Adrenal gland (tissue), 12 donors: ENCODE measurements around the gene CFAP97. TPM values are rescaled to one million over a fixed set of nuclear protein-coding genes. Genes with fewer than 3 reads are reported as not detected.

Source experiments
- DNase-seq, 7 donors: peaks; one replicate each; pipeline ENCODE4 v3.0.0-alpha.2; 2019 to 2020
- H3K27ac ChIP-seq, 5 donors: fragments of 200-600 bp; sonication (generic) in 4 of 5; 1 replicate in 3 of 5; 2 replicates in 2 of 5; pipeline versions ENCODE4 v1.5.1 to v1.8.0; 2016 to 2020; ENCODE audit warnings: mild to moderate bottlenecking in 1 of 5
- H3K27me3 ChIP-seq: fragments of 200-600 bp; 2 replicates; pipeline ENCODE4 v1.8.0; 2021
- H3K36me3 ChIP-seq, 2 donors: fragments of 200-600 bp; replicated peaks in 1 of 2; 1 replicate in 1 of 2; 2 replicates in 1 of 2; pipeline versions ENCODE4 v1.5.1 to v1.8.0; 2018 to 2022
- H3K4me1 ChIP-seq, 2 donors: fragments of 200-600 bp; replicated peaks in 1 of 2; 1 replicate in 1 of 2; 2 replicates in 1 of 2; pipeline versions ENCODE4 v1.5.1 to v1.8.0; 2018 to 2021
- H3K4me3 ChIP-seq, 4 donors: fragments of 200-600 bp; sonication (generic) in 3 of 4; one replicate each; pipeline ENCODE4 v1.5.1; 2016 to 2018
- H3K9me3 ChIP-seq, 3 donors: fragments of 200-600 bp; sonication (generic) in 1 of 3; replicated peaks in 1 of 3; 1 replicate in 2 of 3; 2 replicates in 1 of 3; pipeline versions ENCODE4 v1.5.1 to v1.8.0; 2016 to 2021
- POLR2A ChIP-seq, 2 donors: fragments of 450-650 bp; IDR thresholded peaks; one replicate each; pipeline ENCODE4 v1.6.1; 2017; ENCODE audit warnings: antibody characterized with exemption in 2 of 2, mild to moderate bottlenecking in 2 of 2, moderate library complexity in 1 of 2
- WGBS, 4 donors: extraction: QIAGEN DNeasy Blood & Tissue Kit in 2 of 4; methylation state at CpG; one replicate each; pipeline versions ENCODE4 v1.1.5 to v1.1.7; 2013 to 2017; 5-methylcytosine and 5-hydroxymethylcytosine counted together
- intact Hi-C, 2 donors: fragments of 100-400 bp; cut with DNase I; formaldehyde crosslinking; loops; one replicate each; pipeline versions ENCODE4 v1.14.1 to v1.15.0; 2022 to 2023
- polyA plus RNA-seq, 3 donors: library from polyadenylated mRNA; stranded (reverse); fragments of 200-250 nt in 2 of 3; fragments of 350-450 nt in 1 of 3; fragmentation: Illumina TruSeq in 1 of 3; extraction: RNeasy Lipid Tissue Mini Kit (QIAGEN cat#74804) in 1 of 3; gene quantifications; one replicate each; pipeline ENCODE4 v1.2.3, GENCODE V29; 2013 to 2014
- total RNA-seq, 9 donors: library from RNA; depleted of rRNA in 4 of 9; stranded (reverse); fragments of >200 nt in 4 of 9; fragments of 120-200 nt in 1 of 9; fragmentation: NEBNext Ultra II Directional in 1 of 9; extraction: Animal tissue kit (Norgen Biotek cat#: 25700) in 1 of 9; gene quantifications; one replicate each; pipeline versions ENCODE4 v1.1.0 to v1.2.4, GENCODE V29; 2013 to 2023
- TF ChIP-seq, protein P1 (sequence below), 6 experiments: fragments of 450-650 bp in 4 of 6; fragments of 200-600 bp in 2 of 6; sonication (generic) in 1 of 6; IDR thresholded peaks; 1 replicate in 5 of 6; 2 replicates in 1 of 6; pipeline versions ENCODE4 v1.5.1 to v1.8.0; 2016 to 2021; ENCODE audit warnings: antibody characterized with exemption in 6 of 6, mild to moderate bottlenecking in 2 of 6, moderate library complexity in 1 of 6
- donor health status: healthy with polysubstance abuse.
- donor health status: Bipolar disorder and iron deficiency.
- donor health status: DM: yes; HTN: yes; CAD: no.
- donor health status: DM: no; HTN: no; CAD: no.
- donor health status: DM: no; HTN: no; CAD: no.
- donor health status: DM: yes; HTN: yes; CAD: no.

The CFAP97 gene
- total and polyA plus RNA-seq, 12 donors: 3.9 to 33.3 (median 25.4) TPM

DNA sequence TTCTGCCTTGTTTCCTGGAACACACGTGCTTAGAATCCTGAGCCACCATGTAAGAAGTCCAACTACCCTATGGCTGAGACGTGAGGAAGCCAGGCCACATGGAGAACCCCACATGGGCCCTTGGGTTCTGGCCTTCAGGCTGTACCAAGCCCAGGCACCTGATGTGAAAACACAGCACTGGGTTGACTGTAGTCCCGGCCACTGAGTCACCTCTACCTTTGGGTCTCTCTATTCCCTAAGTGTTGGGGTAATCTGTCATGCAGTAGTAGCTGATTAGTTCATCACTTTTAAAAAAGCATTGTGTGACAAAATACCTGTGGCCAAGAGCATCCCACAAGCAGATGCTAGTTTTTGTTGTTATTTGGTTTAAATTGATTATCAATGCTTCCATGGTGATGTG, 24.3 kb downstream of the CFAP97 start:
- WGBS, 4 donors: 88 to 93% (median 92%) methylated on average over 3 of the region's 3 CpGs
- TF ChIP-seq POLR2A (IDR thresholded peaks at IDR 0.05): no peak
- no peaks in the 10 kb centered on the region for H3K9me3 ChIP-seq
- H3K4me1 ChIP-seq: peaks cover 0 to 6% of the 10 kb centered on the region in 2 donors
- no peak overlapping the region for H3K4me3 ChIP-seq
- no peaks in the 10 kb centered on the region for H3K27me3 ChIP-seq
- DNase-seq: no peak
- H3K27ac ChIP-seq: no peak overlapping the region
- intact Hi-C loops: no loop called here
- peaks cover 0 to 9% of the 10 kb centered on the region in 2 donors for H3K36me3 ChIP-seq

DNA sequence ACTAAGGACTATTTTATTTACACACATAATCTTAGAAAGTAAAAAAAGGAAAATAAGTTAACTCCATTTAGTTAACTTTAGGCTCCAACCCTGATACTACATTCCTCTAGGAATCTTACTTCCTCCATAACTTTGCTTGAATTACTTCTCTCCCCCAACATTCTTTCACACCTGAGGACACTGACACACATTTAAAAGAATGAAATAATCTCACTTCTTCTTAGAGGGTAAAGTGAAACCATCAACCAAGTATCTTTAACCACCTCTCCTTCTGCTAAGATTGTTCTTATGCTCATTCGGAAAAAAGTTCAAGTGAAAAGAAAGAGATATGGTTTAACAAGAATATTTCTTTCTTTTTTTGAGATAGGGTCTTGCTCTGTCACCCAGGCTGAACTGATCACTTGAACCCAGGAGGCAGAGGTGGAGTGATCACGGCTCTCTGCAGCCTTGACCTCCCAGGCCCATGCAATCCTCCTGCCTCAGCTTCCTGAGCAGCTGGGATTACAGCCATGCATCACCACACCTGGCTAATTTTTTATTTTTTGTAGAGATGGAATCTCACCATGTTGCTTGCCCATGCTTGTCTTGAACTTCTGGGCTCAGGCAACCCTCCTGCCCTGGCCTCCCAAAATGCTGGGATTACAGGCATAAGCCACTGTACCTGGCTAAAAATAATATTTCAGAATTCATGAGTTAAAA, 32.3 kb downstream of the CFAP97 start:
- intact Hi-C loops: no loop called here
- Histone ChIP-seq H3K27ac (no peak overlapping the region), H3K9me3 (no peaks in the 10 kb centered on the region), H3K4me3 (no peak overlapping the region), H3K27me3 (no peaks in the 10 kb centered on the region), H3K36me3 (peaks cover 0 to 9% of the 10 kb centered on the region in 2 donors), H3K4me1 (peaks cover 0 to 6% of the 10 kb centered on the region in 2 donors)
- DNase-seq: no peak
- TF ChIP-seq POLR2A (IDR thresholded peaks at IDR 0.05): no peak
- TF ChIP-seq, protein P1, sequence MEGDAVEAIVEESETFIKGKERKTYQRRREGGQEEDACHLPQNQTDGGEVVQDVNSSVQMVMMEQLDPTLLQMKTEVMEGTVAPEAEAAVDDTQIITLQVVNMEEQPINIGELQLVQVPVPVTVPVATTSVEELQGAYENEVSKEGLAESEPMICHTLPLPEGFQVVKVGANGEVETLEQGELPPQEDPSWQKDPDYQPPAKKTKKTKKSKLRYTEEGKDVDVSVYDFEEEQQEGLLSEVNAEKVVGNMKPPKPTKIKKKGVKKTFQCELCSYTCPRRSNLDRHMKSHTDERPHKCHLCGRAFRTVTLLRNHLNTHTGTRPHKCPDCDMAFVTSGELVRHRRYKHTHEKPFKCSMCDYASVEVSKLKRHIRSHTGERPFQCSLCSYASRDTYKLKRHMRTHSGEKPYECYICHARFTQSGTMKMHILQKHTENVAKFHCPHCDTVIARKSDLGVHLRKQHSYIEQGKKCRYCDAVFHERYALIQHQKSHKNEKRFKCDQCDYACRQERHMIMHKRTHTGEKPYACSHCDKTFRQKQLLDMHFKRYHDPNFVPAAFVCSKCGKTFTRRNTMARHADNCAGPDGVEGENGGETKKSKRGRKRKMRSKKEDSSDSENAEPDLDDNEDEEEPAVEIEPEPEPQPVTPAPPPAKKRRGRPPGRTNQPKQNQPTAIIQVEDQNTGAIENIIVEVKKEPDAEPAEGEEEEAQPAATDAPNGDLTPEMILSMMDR (IDR thresholded peaks at IDR 0.05): no peak
- WGBS, 4 donors: 75 to 94% (median 82%) methylated on average over 2 of the region's 2 CpGs

DNA sequence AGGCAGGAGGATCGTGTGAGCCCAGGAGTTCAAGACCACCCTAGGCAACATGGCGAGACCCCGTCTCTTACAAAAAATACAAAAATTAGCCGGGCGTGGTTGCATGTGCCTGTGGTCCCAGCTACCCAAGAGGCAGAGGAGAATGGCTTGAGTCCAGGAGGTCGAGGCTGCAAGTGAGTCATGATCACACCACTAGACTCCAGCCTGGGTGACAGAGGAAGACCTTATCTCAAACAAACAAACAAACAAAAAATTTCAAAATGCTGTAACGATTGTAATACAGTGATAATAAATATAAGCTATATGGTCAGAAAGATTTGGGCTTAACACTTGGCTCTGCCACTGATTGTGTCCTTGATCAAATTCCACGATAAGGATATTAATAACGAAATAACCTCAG, 36.6 kb downstream of the CFAP97 start:
- TF ChIP-seq, protein P1 (IDR thresholded peaks at IDR 0.05): no peak
- no peak for TF ChIP-seq POLR2A (IDR thresholded peaks at IDR 0.05)
- no peak overlapping the region for H3K4me3 ChIP-seq
- peak in 6 of 7 donors; percentile 30 to 74 (median 58) for DNase-seq
- peaks cover 0 to 10% of the 10 kb centered on the region in 2 donors for H3K4me1 ChIP-seq
- no peaks in the 10 kb centered on the region for H3K27me3 ChIP-seq
- no peaks in the 10 kb centered on the region for H3K9me3 ChIP-seq
- intact Hi-C loops: no loop called here
- WGBS, 4 donors: 64 to 72% (median 67%) methylated on average over 9 of the region's 9 CpGs
- no peak overlapping the region for H3K27ac ChIP-seq
- H3K36me3 ChIP-seq: peaks cover 0 to 14% of the 10 kb centered on the region in 2 donors

DNA sequence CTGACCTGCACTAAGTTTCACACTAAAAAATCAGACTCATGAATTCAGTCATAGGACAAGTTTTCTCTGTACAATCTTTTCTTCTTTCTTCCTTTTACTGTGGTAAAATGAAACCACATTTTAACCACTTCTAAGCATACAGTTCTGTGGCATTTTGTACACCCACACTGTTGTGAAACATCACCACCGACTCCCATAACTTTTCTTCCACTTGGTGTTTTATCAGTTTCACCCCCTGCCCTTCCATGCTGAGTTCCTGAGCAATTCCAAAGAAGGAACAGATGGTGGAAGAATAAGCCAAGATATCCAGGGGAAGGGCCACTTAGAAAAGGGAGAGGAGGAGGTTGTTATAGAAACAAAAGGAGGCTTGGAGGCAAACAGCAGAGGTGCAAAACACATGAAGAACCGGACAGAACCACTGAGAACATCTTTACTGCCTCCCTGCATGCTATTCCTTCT, 38.2 kb downstream of the CFAP97 start:
- intact Hi-C loops: no loop called here
- peaks cover 0 to 16% of the 10 kb centered on the region in 2 donors for H3K36me3 ChIP-seq
- TF ChIP-seq, protein P1 (IDR thresholded peaks at IDR 0.05): no peak
- TF ChIP-seq POLR2A (IDR thresholded peaks at IDR 0.05): no peak
- no peaks in the 10 kb centered on the region for H3K27me3 ChIP-seq
- DNase-seq: no peak
- H3K4me1 ChIP-seq: peaks cover 0 to 10% of the 10 kb centered on the region in 2 donors
- no peak overlapping the region for H3K27ac ChIP-seq
- no peak overlapping the region for H3K4me3 ChIP-seq
- no peaks in the 10 kb centered on the region for H3K9me3 ChIP-seq
- WGBS, 4 donors: 50 to 71% (median 60%) methylated on average over 2 of the region's 2 CpGs

DNA sequence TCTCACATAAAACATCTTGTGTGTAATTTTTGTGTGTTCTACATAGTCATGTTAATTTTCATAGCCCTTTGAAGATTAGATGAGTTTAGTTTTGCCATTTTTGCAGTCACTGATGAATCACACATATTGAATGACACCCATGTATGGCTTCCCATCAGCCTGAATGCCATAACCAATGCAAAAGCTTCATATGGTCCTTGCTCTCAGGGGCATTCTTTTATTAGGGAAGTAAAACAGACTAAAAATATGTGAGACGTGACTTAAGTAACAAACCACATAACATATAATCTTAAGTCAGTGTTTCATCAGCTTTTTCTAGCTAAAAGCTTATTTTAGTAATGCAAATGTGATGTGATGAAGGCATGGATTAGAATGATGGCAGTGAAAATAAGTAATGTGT, 52.5 kb downstream of the CFAP97 start:
- Histone ChIP-seq H3K4me1 (no peaks in the 10 kb centered on the region), H3K27me3 (no peaks in the 10 kb centered on the region), H3K36me3 (peaks cover 0 to 20% of the 10 kb centered on the region in 2 donors), H3K4me3 (no peak overlapping the region), H3K9me3 (no peaks in the 10 kb centered on the region), H3K27ac (no peak overlapping the region)
- no peak for DNase-seq
- TF ChIP-seq, protein P1 (IDR thresholded peaks at IDR 0.05): no peak
- TF ChIP-seq POLR2A (IDR thresholded peaks at IDR 0.05): no peak
- WGBS, 4 donors: 78 to 92% (median 85%) methylated on average over 1 of the region's 1 CpG
- intact Hi-C loops: no loop called here
